ENCODE measurements around the gene NMRAL1. TPM values are rescaled to one million over a fixed set of nuclear protein-coding genes. Genes with fewer than 3 reads are reported as not detected.

The NMRAL1 gene
- polyA plus RNA-seq, 1 of the 3 experiments (the other 2 are of a cell fraction) = 99.9 TPM

- no peaks in the 10 kb centered on the region for H3K9me3 ChIP-seq
- DNase-seq = no peak
- H2AFZ ChIP-seq (ENCODE audit: low read depth) = no peak overlapping the region
- POLR2A ChIA-PET = no interaction called here
- TF ChIP-seq EZH2phosphoT487 (IDR thresholded peaks at IDR 0.05; ENCODE audit: borderline replicate concordance, low read depth) = no peak
- no peak for TF ChIP-seq IRF3 (IDR thresholded peaks at IDR 0.05; ENCODE audit: low read depth, low read length)
- no peak for TF ChIP-seq FOXM1 (IDR thresholded peaks at IDR 0.05; ENCODE audit: low read depth)
- no peak for TF ChIP-seq GABPA (IDR thresholded peaks at IDR 0.05; ENCODE audit: low read depth)
- TF ChIP-seq TCF12 (IDR thresholded peaks at IDR 0.05) = no peak
- TF ChIP-seq MAX (IDR thresholded peaks at IDR 0.05; ENCODE audit: low read depth) = no peak
- TF ChIP-seq RCOR1 (IDR thresholded peaks at IDR 0.05; ENCODE audit: low read length) = no peak
- TF ChIP-seq RXRA (IDR thresholded peaks at IDR 0.05; ENCODE audit: borderline replicate concordance, low read depth) = no peak
- no peak for TF ChIP-seq TEAD4 (IDR thresholded peaks at IDR 0.05; ENCODE audit: borderline replicate concordance, insufficient read depth)
- no peak for TF ChIP-seq SMC3 (IDR thresholded peaks at IDR 0.05; ENCODE audit: low read depth, low read length)
- 83% methylated on average over 4 of the region's 4 CpGs for WGBS (ENCODE audit: low lambda C conversion rate)
- H3K4me3 ChIP-seq (ENCODE audit: low read depth in 2 of 2, low read length in 1 of 2) = no peak overlapping the region
- no peak overlapping the region for H3K4me2 ChIP-seq
- H3K4me1 ChIP-seq (ENCODE audit: control insufficient read depth in 1 of 2, insufficient read depth in 2 of 2, low read depth in 1 of 2, low read length in 1 of 2) = peaks cover 7 to 15% of the 10 kb centered on the region in 2 experiments; a peak in 2 of 4 replicates
- H3K27me3 ChIP-seq (ENCODE audit: insufficient read depth) = no peaks in the 10 kb centered on the region
- H3K9ac ChIP-seq = no peak overlapping the region
- H4K20me1 ChIP-seq (ENCODE audit: insufficient read depth) = no peaks in the 10 kb centered on the region
- H3K27ac ChIP-seq (ENCODE audit: low read depth in 2 of 2, low read length in 1 of 2) = no peak overlapping the region
- H3K79me2 ChIP-seq (ENCODE audit: insufficient read depth) = peaks cover 57% of the 10 kb centered on the region
- CTCF ChIA-PET = interaction anchor here (0.7 to 1.2 kb wide), 3 partner anchors 11 to 144 kb away, joined by 3 to 4 read pairs (median 3); no protein-coding TSS in a partner anchor
- no peaks in the 10 kb centered on the region for H3K9me2 ChIP-seq
- peaks cover 7 to 14% of the 10 kb centered on the region in 2 experiments for H3K36me3 ChIP-seq (replicated peaks in 1 of 2; ENCODE audit: control insufficient read depth in 1 of 2, insufficient read depth in 2 of 2, low read length in 1 of 2)
- peaks cover 22% of the 10 kb centered on the region for H3F3A ChIP-seq (replicated peaks; ENCODE audit: insufficient read depth)
Measured at GRCh38 chr16:4472880-4473279, 1.5 kb downstream of the NMRAL1 start.

- no peak overlapping the region for H2AFZ ChIP-seq (ENCODE audit: low read depth)
- ChIA-PET POLR2A (interaction anchor here (1.8 kb wide), 1 partner anchor 13 kb away, joined by 7 read pairs; no protein-coding TSS in a partner anchor), CTCF (no interaction called here)
- no peaks in the 10 kb centered on the region for H3K9me2 ChIP-seq
- peaks cover 7 to 15% of the 10 kb centered on the region in 2 experiments; a peak in 2 of 4 replicates for H3K4me1 ChIP-seq (ENCODE audit: control insufficient read depth in 1 of 2, insufficient read depth in 2 of 2, low read depth in 1 of 2, low read length in 1 of 2)
- H3K9ac ChIP-seq = no peak overlapping the region
- H4K20me1 ChIP-seq (ENCODE audit: insufficient read depth) = no peaks in the 10 kb centered on the region
- no peaks in the 10 kb centered on the region for H3K9me3 ChIP-seq
- peaks cover 7 to 20% of the 10 kb centered on the region in 2 experiments for H3K36me3 ChIP-seq (replicated peaks in 1 of 2; ENCODE audit: control insufficient read depth in 1 of 2, insufficient read depth in 2 of 2, low read length in 1 of 2)
- TF ChIP-seq EP300 (IDR thresholded peaks at IDR 0.05; ENCODE audit: borderline replicate concordance in 1 of 2, low read depth in 1 of 2, low read length in 1 of 2) (no peak), RFX5 (IDR thresholded peaks at IDR 0.05; ENCODE audit: low read length) (no peak), TEAD4 (IDR thresholded peaks at IDR 0.05; ENCODE audit: borderline replicate concordance, insufficient read depth) (no peak), EZH2phosphoT487 (IDR thresholded peaks at IDR 0.05; ENCODE audit: borderline replicate concordance, low read depth) (no peak), NRF1 (IDR thresholded peaks at IDR 0.05; ENCODE audit: low read depth, low read length) (no peak), SMC3 (IDR thresholded peaks at IDR 0.05; ENCODE audit: low read depth, low read length) (no peak)
- TF ChIP-seq, protein P1, sequence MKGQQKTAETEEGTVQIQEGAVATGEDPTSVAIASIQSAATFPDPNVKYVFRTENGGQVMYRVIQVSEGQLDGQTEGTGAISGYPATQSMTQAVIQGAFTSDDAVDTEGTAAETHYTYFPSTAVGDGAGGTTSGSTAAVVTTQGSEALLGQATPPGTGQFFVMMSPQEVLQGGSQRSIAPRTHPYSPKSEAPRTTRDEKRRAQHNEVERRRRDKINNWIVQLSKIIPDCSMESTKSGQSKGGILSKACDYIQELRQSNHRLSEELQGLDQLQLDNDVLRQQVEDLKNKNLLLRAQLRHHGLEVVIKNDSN (IDR thresholded peaks at IDR 0.05; ENCODE audit: borderline replicate concordance, low read depth) = no peak
- TF ChIP-seq, protein P2, sequence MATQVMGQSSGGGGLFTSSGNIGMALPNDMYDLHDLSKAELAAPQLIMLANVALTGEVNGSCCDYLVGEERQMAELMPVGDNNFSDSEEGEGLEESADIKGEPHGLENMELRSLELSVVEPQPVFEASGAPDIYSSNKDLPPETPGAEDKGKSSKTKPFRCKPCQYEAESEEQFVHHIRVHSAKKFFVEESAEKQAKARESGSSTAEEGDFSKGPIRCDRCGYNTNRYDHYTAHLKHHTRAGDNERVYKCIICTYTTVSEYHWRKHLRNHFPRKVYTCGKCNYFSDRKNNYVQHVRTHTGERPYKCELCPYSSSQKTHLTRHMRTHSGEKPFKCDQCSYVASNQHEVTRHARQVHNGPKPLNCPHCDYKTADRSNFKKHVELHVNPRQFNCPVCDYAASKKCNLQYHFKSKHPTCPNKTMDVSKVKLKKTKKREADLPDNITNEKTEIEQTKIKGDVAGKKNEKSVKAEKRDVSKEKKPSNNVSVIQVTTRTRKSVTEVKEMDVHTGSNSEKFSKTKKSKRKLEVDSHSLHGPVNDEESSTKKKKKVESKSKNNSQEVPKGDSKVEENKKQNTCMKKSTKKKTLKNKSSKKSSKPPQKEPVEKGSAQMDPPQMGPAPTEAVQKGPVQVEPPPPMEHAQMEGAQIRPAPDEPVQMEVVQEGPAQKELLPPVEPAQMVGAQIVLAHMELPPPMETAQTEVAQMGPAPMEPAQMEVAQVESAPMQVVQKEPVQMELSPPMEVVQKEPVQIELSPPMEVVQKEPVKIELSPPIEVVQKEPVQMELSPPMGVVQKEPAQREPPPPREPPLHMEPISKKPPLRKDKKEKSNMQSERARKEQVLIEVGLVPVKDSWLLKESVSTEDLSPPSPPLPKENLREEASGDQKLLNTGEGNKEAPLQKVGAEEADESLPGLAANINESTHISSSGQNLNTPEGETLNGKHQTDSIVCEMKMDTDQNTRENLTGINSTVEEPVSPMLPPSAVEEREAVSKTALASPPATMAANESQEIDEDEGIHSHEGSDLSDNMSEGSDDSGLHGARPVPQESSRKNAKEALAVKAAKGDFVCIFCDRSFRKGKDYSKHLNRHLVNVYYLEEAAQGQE (IDR thresholded peaks at IDR 0.05; ENCODE audit: low read depth, low read length) = no peak
- no peak overlapping the region for H3K4me2 ChIP-seq
- H3F3A ChIP-seq (replicated peaks; ENCODE audit: insufficient read depth) = peaks cover 19% of the 10 kb centered on the region
- peaks cover 47% of the 10 kb centered on the region for H3K79me2 ChIP-seq (ENCODE audit: insufficient read depth)
- no peak for DNase-seq
- 95% methylated on average over 5 of the region's 5 CpGs for WGBS (ENCODE audit: low lambda C conversion rate)
- no peak overlapping the region for H3K27ac ChIP-seq (ENCODE audit: low read depth in 2 of 2, low read length in 1 of 2)
- no peak overlapping the region for H3K4me3 ChIP-seq (ENCODE audit: low read depth in 2 of 2, low read length in 1 of 2)
- H3K27me3 ChIP-seq (ENCODE audit: insufficient read depth) = no peaks in the 10 kb centered on the region
Measured at GRCh38 chr16:4471869-4472268, 2.6 kb downstream of the NMRAL1 start.
